Measurements from ENCODE around the gene PCDHGA6. TPM values are rescaled to one million over a fixed set of nuclear protein-coding genes. Genes with fewer than 3 reads are reported as not detected.

The PCDHGA6 gene
- total RNA-seq, 2 donors from 2014 or later, result 0.55 to 3.8 TPM

- H3K27me3 Mint-ChIP-seq (ENCODE audit: insufficient read depth), result peaks cover 1% of the 10 kb centered on the region
- no peaks in the 10 kb centered on the region for H3K4me1 ChIP-seq (ENCODE audit: control insufficient read depth, insufficient read depth, low read length)
- H3K4me1 Mint-ChIP-seq, result no peaks in the 10 kb centered on the region
- no peak overlapping the region for H3K27ac Mint-ChIP-seq
- TF ChIP-seq, protein P1, sequence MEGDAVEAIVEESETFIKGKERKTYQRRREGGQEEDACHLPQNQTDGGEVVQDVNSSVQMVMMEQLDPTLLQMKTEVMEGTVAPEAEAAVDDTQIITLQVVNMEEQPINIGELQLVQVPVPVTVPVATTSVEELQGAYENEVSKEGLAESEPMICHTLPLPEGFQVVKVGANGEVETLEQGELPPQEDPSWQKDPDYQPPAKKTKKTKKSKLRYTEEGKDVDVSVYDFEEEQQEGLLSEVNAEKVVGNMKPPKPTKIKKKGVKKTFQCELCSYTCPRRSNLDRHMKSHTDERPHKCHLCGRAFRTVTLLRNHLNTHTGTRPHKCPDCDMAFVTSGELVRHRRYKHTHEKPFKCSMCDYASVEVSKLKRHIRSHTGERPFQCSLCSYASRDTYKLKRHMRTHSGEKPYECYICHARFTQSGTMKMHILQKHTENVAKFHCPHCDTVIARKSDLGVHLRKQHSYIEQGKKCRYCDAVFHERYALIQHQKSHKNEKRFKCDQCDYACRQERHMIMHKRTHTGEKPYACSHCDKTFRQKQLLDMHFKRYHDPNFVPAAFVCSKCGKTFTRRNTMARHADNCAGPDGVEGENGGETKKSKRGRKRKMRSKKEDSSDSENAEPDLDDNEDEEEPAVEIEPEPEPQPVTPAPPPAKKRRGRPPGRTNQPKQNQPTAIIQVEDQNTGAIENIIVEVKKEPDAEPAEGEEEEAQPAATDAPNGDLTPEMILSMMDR (conservative IDR thresholded peaks at IDR 0.05), result no peak
- no peak for DNase-seq
- peaks cover 79% of the 10 kb centered on the region for H3K9me3 ChIP-seq (ENCODE audit: control insufficient read depth, low read length)
- no peak overlapping the region for H3K9ac ChIP-seq (ENCODE audit: extremely low read depth, low read length, poor library complexity, severe bottlenecking)
- no peak overlapping the region for H3K4me3 Mint-ChIP-seq
- no peaks in the 10 kb centered on the region for H3K36me3 ChIP-seq (ENCODE audit: control insufficient read depth, insufficient read depth, low read length)
- 95 to 98% methylated on average over 21 to 28 of the region's 36 CpGs for WGBS, 2 experiments (ENCODE audit: insufficient coverage in 1 of 2, insufficient read length in 1 of 2)
- peaks cover 59% of the 10 kb centered on the region for H3K9me3 Mint-ChIP-seq
- peaks cover 60% of the 10 kb centered on the region for H3K36me3 Mint-ChIP-seq (ENCODE audit: low read depth)
- H3K4me3 ChIP-seq (ENCODE audit: low read length), result no peak overlapping the region
- no peaks in the 10 kb centered on the region for H3K27me3 ChIP-seq (ENCODE audit: control insufficient read depth, insufficient read depth, low read length, poor library complexity, severe bottlenecking)
- H3K27ac ChIP-seq (ENCODE audit: low read depth, low read length), result no peak overlapping the region
These were observed 22.1 kb upstream of the PCDHGA6 start for GRCh38 chr5:141351591-141351990.

DNA sequence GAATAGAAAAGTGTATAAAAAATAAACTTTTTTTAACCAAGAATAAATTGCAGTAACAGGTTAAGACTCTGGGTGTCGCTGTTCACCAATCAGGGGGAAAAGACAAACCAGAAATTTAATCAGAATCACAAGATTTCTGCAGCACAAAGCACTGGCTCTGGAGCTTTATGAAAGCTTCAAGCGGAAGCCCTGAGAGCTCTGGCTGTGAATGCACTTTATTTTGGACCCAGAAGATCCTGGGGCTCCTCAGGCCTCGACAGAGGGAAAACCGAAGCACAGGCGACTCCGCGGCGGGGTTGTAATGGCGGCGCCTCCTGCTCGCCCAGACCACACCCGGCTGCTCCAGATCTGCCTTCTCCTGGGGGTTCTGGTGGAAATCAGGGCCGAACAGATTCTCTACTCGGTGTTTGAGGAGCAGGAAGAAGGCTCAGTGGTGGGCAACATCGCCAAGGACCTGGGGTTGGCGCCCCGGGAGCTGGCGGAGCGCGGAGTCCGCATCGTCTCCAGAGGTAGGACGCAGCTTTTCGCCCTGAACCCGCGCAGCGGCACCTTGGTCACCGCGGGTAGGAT is 18.7 kb upstream of the PCDHGA6 start, which contains the start of gene PCDHGA4:
Gene PCDHGA4 (plus strand): TSS at position 122 of the 570 bp plus-strand sequence. CDS start 87 bp downstream, at position 209.
- Mint-ChIP-seq H3K9me3 (peaks cover 68% of the 10 kb centered on the region), H3K4me1 (no peaks in the 10 kb centered on the region), H3K36me3 (ENCODE audit: low read depth) (peaks cover 57% of the 10 kb centered on the region), H3K27me3 (ENCODE audit: insufficient read depth) (peaks cover 1% of the 10 kb centered on the region), H3K4me3 (no peak within 1 kb of the TSS), H3K27ac (no peak within 1 kb of the TSS)
- Histone ChIP-seq H3K4me3 (ENCODE audit: low read length) (no peak within 1 kb of the TSS), H3K27me3 (ENCODE audit: control insufficient read depth, insufficient read depth, low read length, poor library complexity, severe bottlenecking) (no peaks in the 10 kb centered on the region), H3K4me1 (ENCODE audit: control insufficient read depth, insufficient read depth, low read length) (no peaks in the 10 kb centered on the region), H3K9ac (ENCODE audit: extremely low read depth, low read length, poor library complexity, severe bottlenecking) (no peak within 1 kb of the TSS), H3K9me3 (ENCODE audit: control insufficient read depth, low read length) (peaks cover 66% of the 10 kb centered on the region), H3K27ac (ENCODE audit: low read depth, low read length) (no peak within 1 kb of the TSS), H3K36me3 (ENCODE audit: control insufficient read depth, insufficient read depth, low read length) (no peaks in the 10 kb centered on the region)
- TF ChIP-seq, protein P1 (conservative IDR thresholded peaks at IDR 0.05), result peak; percentile 68
- no peak for DNase-seq
- WGBS, 2 experiments (ENCODE audit: insufficient coverage in 1 of 2, insufficient read length in 1 of 2), result 94 to 96% methylated on average over 28 to 29 of the region's 29 CpGs

DNA sequence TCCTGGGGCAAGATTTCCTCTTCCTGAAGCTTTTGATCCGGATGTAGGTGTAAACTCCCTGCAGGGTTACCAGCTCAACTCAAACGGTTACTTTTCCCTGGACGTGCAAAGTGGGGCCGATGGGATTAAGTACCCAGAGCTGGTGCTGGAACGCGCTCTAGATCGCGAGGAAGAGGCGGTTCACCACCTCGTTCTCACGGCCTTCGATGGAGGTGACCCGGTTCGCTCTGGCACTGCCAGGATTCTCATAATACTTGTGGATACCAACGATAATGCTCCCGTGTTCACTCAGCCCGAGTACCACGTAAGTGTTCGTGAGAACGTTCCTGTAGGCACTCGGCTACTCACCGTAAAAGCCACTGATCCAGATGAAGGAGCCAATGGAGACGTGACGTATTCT is 18.1 kb upstream of the PCDHGA6 start:
- Histone ChIP-seq H3K9me3 (ENCODE audit: control insufficient read depth, low read length) (peaks cover 66% of the 10 kb centered on the region), H3K4me3 (ENCODE audit: low read length) (no peak overlapping the region), H3K4me1 (ENCODE audit: control insufficient read depth, insufficient read depth, low read length) (no peaks in the 10 kb centered on the region), H3K36me3 (ENCODE audit: control insufficient read depth, insufficient read depth, low read length) (no peaks in the 10 kb centered on the region), H3K9ac (ENCODE audit: extremely low read depth, low read length, poor library complexity, severe bottlenecking) (no peak overlapping the region), H3K27me3 (ENCODE audit: control insufficient read depth, insufficient read depth, low read length, poor library complexity, severe bottlenecking) (no peaks in the 10 kb centered on the region), H3K27ac (ENCODE audit: low read depth, low read length) (no peak overlapping the region)
- Mint-ChIP-seq H3K4me1 (no peaks in the 10 kb centered on the region), H3K27me3 (ENCODE audit: insufficient read depth) (no peaks in the 10 kb centered on the region), H3K4me3 (no peak overlapping the region), H3K27ac (no peak overlapping the region), H3K9me3 (peaks cover 68% of the 10 kb centered on the region), H3K36me3 (ENCODE audit: low read depth) (peaks cover 57% of the 10 kb centered on the region)
- 92 to 95% methylated on average over 24 of the region's 24 CpGs for WGBS, 2 experiments (ENCODE audit: insufficient coverage in 1 of 2, insufficient read length in 1 of 2)
- DNase-seq, result no peak
- TF ChIP-seq, protein P1 (conservative IDR thresholded peaks at IDR 0.05), result no peak
